Thyroid gland (tissue), 4 donors: Measurements from ENCODE around the gene KCNK18.
A peak's percentile ranks its signal among the peaks of the same experiment; 100 is the strongest.

Source experiments
- POLR2A ChIP-seq, 2 donors: fragments of 450-650 bp; IDR thresholded peaks; one replicate each; pipeline ENCODE4 v1.6.1; 2017; ENCODE audit warnings: antibody characterized with exemption in 2 of 2, mild to moderate bottlenecking in 2 of 2, moderate library complexity in 1 of 2
- TF ChIP-seq, protein P1 (sequence below), 6 experiments: fragments of 200-600 bp in 3 of 6; fragments of 450-650 bp in 3 of 6; sonication (generic) in 3 of 6; IDR thresholded peaks; one replicate each; pipeline ENCODE4 v1.5.1; 2016 to 2019; ENCODE audit warnings: antibody characterized with exemption in 6 of 6, mild to moderate bottlenecking in 2 of 6, inconsistent platforms in 1 of 6, moderate library complexity in 1 of 6

- TF ChIP-seq, protein P1, sequence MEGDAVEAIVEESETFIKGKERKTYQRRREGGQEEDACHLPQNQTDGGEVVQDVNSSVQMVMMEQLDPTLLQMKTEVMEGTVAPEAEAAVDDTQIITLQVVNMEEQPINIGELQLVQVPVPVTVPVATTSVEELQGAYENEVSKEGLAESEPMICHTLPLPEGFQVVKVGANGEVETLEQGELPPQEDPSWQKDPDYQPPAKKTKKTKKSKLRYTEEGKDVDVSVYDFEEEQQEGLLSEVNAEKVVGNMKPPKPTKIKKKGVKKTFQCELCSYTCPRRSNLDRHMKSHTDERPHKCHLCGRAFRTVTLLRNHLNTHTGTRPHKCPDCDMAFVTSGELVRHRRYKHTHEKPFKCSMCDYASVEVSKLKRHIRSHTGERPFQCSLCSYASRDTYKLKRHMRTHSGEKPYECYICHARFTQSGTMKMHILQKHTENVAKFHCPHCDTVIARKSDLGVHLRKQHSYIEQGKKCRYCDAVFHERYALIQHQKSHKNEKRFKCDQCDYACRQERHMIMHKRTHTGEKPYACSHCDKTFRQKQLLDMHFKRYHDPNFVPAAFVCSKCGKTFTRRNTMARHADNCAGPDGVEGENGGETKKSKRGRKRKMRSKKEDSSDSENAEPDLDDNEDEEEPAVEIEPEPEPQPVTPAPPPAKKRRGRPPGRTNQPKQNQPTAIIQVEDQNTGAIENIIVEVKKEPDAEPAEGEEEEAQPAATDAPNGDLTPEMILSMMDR (IDR thresholded peaks at IDR 0.05), result peak; percentile 95 to 100 (median 99)
- TF ChIP-seq POLR2A (IDR thresholded peaks at IDR 0.05), result no peak
Measured at GRCh38 chr10:117216611-117217195, 19.4 kb downstream of the KCNK18 start.
